GM19043 (cell line): ENCODE measurements around the gene NEU4.
"Not testable (repeated sequence)": the region's sequence is repeated elsewhere in the genome, so short reads cannot be mapped to it uniquely, and the experiment has no call there.

Experiments used
- ATAC-seq: cut with Tn5 transposase; IDR thresholded peaks from one replicate; pipeline ENCODE4 v1.9.1; 2021; ENCODE audit warnings: low read depth; ENCODE audit not compliant: unreplicated experiment

The NEU4 gene

DNA sequence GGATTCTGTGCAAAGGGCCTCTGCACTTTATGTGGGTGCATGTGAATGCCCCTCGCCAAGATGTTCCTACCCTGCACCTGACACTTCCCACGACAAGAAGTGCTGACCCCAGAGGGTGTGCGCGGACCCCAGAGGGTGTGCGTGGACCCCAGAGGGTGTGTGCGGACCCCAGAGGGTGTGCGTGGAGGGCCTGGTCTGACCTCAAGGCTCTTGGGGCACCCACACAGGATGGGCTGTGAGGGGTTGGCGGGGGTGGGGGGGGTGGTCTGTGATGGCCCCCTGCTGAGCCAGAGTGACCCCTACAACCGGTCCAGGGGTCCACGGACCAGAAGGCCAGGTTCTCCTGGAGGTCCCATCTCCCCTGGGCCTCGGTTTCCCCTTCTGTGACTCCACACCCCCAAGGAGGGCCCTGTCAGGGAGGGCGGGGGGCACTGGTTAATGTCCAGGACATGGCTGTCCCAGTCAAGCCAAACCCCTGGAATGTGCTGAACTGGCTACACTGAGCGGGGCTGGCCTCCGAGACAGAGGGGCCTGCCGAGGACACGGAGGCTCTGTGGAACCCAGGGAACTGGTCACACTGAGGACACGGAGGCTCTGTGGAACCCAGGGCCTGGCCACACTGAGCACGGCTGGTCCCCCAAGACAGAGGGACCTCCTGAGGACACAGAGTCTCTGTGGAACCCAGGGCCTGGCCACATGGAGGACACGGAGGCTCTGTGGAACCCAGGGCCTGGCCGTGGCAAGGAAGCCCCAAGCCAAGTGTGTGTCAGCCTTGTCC, 3.1 kb downstream of the NEU4 start:
- no peak for ATAC-seq

DNA sequence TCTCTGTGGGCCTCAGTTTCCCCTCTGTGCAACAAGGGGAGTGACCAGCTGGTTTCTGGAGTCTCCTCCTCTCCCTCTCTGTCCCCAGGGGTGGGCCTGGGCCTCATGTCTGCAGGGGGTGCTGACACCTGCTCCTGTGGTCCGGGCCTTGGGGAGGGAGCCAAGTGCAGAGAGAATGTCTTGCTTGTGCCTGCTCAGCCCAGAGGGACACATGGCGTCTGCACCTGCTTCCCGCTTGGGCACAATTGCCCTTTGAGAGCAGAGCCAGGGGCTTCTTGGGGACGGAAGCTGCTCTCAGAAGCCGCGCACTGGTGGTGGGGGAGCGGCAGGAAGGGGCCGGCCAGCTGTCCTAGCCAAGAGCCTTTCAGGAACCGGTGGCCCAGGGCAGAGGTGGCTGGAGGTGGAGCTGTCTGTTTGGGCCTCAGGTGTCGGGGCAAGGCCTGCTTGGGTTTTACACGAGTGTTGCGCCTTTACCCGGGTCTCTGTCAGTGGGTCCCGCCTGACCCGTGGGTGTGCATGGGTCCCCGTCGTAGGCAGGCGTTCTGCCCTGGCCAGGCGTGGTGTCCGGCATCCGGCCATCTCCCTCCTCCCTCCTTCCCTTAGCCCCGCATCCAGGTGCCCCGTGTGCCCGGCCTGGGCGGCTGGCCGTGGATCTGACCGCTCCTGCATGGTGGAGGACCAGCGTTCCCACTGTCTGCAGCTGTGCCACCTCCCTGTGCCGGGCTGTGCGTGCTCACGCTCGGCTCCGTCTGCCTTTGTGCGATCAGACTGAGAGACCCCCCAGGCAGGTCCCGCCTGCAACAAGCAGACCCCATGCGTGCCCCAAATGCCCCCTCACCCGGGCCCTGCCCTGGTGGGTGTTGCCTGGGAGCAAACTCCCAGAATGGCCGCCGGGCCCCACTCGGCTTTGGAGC, 4.0 kb downstream of the NEU4 start:
- no peak for ATAC-seq

DNA sequence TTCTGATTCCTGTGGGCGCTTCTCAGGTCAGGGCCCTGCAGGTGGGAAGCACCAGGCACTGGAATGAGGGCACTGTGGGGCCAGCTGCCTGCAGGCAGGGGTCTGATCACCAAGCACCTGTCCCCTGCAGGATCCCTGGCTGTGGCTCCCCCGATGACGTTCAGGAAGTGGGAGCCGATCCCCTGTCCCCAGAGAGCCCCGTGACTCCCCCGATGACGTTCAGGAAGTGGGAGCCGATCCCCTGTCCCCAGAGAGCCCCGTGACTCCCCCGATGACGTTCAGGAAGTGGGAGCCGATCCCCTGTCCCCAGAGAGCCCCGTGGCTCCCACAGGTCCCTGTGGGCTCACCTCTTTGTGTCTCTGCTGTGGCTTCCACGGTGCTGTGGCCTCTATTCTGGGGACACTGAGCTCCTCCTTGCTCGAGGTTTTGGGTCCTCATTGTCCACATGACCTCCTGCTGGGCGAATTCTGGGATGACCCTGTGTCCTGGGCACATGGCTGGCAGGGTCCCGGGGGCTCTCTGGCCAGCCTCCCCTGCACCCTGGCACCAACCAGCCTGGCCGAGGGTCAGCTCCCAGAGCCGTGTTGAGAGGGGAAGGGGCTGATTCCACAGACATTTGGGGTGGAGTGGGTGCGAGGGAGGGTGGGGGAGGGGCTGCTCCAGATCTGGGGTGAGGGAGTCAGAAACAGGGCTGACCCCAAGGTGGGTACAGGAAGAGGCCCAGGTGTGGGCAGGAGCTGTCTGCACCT, 4.8 kb downstream of the NEU4 start:
- ATAC-seq: no peak

DNA sequence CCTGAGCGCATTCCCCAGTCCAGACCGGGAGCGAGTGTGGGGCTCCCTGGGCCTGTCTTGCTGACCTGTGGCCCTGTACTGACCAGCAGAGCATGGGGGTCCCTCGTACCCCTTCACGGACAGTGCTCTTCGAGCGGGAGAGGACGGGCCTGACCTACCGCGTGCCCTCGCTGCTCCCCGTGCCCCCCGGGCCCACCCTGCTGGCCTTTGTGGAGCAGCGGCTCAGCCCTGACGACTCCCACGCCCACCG, 5.3 kb downstream of the NEU4 start:
- ATAC-seq: no peak

GRCh38 chr2:241814643-241815476, 5.9 kb downstream of the NEU4 start:
- ATAC-seq: no peak

GRCh38 chr2:241815477-241816430, 6.8 kb downstream of the NEU4 start:
- ATAC-seq: no peak

GRCh38 chr2:241816431-241817121, 7.6 kb downstream of the NEU4 start:
- ATAC-seq: no peak

- ATAC-seq: no peak
Measured at GRCh38 chr2:241817126-241817820, 8.3 kb downstream of the NEU4 start.

DNA sequence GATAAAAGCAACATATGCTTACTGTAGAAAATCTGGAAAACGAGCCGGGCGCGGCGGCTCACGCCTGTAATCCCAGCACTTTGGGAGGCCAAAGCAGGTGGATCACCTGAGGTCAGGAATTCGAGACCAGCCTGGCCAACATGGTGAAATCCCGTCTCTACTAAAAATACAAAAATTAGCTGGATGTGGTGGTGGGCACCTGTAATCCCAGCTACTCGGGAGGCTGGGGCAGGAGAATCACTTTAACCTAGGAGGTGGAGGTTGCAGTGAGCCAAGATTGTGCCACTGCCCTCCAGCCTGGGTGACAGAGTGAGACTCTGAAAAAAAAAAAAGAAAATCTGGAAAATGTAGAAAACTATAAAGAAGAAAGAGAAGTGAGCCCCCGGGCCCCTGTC, 8.8 kb downstream of the NEU4 start:
- not testable (repeated sequence) for ATAC-seq

- no peak for ATAC-seq
Measured at GRCh38 chr2:241818229-241818942, 9.4 kb downstream of the NEU4 start.

- ATAC-seq: no peak
Measured at GRCh38 chr2:241818943-241819270, 9.9 kb downstream of the NEU4 start.

DNA sequence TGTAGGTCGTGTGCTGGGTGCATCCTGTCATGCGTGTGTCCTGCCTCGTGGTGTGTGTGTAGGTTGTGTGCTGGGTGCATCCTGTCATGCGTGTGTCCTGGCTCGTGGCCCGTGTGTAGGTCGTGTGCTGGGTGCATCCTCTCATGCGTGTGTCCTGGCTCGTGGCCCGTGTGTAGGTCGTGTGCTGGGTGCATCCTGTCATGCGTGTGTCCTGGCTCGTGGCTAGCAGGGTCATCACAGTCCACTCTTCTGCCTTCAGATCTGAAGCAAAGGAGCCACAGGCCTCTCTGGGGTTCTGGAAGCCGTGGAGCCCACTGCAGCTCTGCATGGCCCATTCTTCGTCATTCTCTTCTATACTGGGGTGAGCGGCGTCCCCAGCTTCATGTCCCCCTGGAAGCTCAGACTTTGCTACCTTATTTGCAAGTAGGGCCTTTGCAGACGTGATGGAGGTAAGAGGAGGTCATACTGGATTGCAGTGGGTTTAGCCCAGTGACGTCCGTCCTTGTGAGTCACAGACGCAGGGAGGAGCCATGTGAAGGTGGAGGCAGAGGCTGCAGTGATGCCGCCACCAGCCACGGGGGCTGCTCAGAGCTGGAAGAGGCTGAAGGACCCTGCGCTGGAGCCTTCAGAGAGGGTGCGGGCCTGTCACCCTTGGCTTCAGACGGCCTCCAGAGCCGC, 11.1 kb downstream of the NEU4 start:
- not testable (repeated sequence) for ATAC-seq

DNA sequence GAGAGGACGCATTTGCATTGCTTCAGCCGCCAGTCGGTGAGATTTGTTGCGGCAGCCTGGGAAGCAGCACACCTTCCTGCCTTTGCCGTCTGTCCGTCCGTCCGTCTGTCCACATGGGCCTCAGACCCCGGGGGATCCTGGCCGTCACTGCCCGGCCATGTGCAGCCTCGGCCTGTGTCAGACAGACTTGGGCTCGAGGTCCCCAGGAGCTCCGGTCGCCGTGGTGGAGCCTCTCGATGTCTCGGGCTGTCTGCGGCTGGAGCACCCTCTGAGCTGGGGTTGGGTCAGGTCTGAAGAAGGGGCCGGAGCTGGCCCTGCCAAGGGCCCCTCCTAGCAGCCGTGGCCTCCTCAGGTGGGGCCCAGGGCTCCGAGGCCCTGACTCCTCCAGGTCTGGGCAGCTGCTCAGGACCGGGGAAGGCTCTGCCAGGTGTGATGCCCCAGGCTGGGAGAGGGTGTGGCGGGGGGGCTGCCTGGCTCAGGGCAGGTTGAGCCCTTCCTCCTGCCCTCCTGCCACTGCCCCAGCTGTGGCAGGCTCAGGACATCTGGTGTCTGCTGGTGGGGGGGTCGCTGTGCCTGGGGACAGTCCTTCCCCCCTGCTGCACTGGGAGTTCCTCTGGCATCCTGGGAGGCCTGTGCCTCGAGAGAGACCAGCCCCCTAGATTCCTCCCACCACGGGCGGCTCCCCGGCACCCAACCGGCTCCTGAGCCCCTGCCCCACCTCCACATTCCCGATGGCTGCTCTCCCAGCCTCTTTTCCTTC, 11.8 kb downstream of the NEU4 start:
- ATAC-seq: no peak

GRCh38 chr2:241821460-241822263, 12.7 kb downstream of the NEU4 start:
- no peak for ATAC-seq

- ATAC-seq: no peak
Measured at GRCh38 chr2:241822264-241822623, 13.3 kb downstream of the NEU4 start.
